Measurements from ENCODE around the gene TSPY9.
"Not testable (repeated sequence)": the region's sequence is repeated elsewhere in the genome, so short reads cannot be mapped to it uniquely, and the experiment has no call there.

DNA sequence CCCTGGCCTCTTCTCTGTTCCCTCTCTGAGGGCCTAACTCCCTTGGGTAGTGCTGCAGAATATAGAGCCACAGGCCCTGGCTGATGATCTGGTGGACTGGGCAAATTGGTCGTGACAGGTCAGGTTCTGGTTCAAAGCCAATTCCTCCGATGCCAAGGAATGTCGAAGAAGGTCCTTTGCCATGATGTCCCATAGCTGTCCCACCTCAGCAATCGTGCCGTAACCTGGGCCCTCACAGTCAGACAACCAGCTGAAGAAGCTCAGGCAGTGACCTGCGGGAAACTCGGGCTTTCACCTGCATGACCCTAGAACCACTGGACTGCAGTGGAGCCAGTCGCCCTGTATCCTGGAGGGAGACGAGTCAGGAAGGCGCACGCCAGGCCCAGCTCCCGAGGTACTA is 29.2 kb downstream of the TSPY9 start:
- TF ChIP-seq, protein P1, sequence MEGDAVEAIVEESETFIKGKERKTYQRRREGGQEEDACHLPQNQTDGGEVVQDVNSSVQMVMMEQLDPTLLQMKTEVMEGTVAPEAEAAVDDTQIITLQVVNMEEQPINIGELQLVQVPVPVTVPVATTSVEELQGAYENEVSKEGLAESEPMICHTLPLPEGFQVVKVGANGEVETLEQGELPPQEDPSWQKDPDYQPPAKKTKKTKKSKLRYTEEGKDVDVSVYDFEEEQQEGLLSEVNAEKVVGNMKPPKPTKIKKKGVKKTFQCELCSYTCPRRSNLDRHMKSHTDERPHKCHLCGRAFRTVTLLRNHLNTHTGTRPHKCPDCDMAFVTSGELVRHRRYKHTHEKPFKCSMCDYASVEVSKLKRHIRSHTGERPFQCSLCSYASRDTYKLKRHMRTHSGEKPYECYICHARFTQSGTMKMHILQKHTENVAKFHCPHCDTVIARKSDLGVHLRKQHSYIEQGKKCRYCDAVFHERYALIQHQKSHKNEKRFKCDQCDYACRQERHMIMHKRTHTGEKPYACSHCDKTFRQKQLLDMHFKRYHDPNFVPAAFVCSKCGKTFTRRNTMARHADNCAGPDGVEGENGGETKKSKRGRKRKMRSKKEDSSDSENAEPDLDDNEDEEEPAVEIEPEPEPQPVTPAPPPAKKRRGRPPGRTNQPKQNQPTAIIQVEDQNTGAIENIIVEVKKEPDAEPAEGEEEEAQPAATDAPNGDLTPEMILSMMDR (IDR thresholded peaks at IDR 0.05 in 8 of 11, conservative IDR thresholded peaks at IDR 0.05 in 3 of 11): not testable (repeated sequence)
- not testable (repeated sequence) for TF ChIP-seq POLR2AphosphoS5, POLR2A (IDR thresholded peaks at IDR 0.05)

Measured in spleen (tissue), 7 donors.